Measurements from ENCODE around the gene MRAP.
"Not testable (repeated sequence)": the region's sequence is repeated elsewhere in the genome, so short reads cannot be mapped to it uniquely, and the experiment has no call there.

MRAP gene

GRCh38 chr21:32308696-32309095 is 10.0 kb downstream of the MRAP start:
- no peak for DNase-seq
- Mint-ChIP-seq H3K27me3 (no peaks in the 10 kb centered on the region), H3K27ac (no peak overlapping the region), H3K4me1 (ENCODE audit: low read depth) (peaks cover 18% of the 10 kb centered on the region), H3K9me3 (no peaks in the 10 kb centered on the region), H3K36me3 (ENCODE audit: low read depth) (peaks cover 89% of the 10 kb centered on the region), H3K4me3 (no peak overlapping the region)

GRCh38 chr21:32309906-32310460 is 11.3 kb downstream of the MRAP start:
- Mint-ChIP-seq H3K36me3 (ENCODE audit: low read depth) (peaks cover 92% of the 10 kb centered on the region), H3K9me3 (no peaks in the 10 kb centered on the region)

GRCh38 chr21:32310976-32311375 is 12.3 kb downstream of the MRAP start:
- not testable (repeated sequence) for H3K4me3 Mint-ChIP-seq, H3K9me3 Mint-ChIP-seq, H3K27me3 Mint-ChIP-seq, DNase-seq
- peaks cover 89% of the 10 kb centered on the region for H3K36me3 Mint-ChIP-seq (ENCODE audit: low read depth)
- peak overlapping the region; percentile 51 for H3K27ac Mint-ChIP-seq
- peaks cover 18% of the 10 kb centered on the region for H3K4me1 Mint-ChIP-seq (ENCODE audit: low read depth)

More at GRCh38 chr21:32309906-32310460, 11.3 kb downstream of the MRAP start:
- Mint-ChIP-seq H3K27ac (no peak overlapping the region), H3K27me3 (no peaks in the 10 kb centered on the region), H3K4me1 (ENCODE audit: low read depth) (peaks cover 18% of the 10 kb centered on the region), H3K4me3 (no peak overlapping the region)
- DNase-seq: no peak

GRCh38 chr21:32311621-32312020 is 13.0 kb downstream of the MRAP start:
- peaks cover 89% of the 10 kb centered on the region for H3K36me3 Mint-ChIP-seq (ENCODE audit: low read depth)
- DNase-seq: no peak
- no peaks in the 10 kb centered on the region for H3K27me3 Mint-ChIP-seq
- H3K4me3 Mint-ChIP-seq: no peak overlapping the region
- H3K9me3 Mint-ChIP-seq: no peaks in the 10 kb centered on the region
- peak overlapping the region; percentile 44 for H3K27ac Mint-ChIP-seq
- H3K4me1 Mint-ChIP-seq (ENCODE audit: low read depth): peaks cover 18% of the 10 kb centered on the region

GRCh38 chr21:32312326-32312725 is 13.7 kb downstream of the MRAP start:
- no peak overlapping the region for H3K27ac Mint-ChIP-seq
- H3K27me3 Mint-ChIP-seq: no peaks in the 10 kb centered on the region
- no peaks in the 10 kb centered on the region for H3K9me3 Mint-ChIP-seq
- peaks cover 90% of the 10 kb centered on the region for H3K36me3 Mint-ChIP-seq (ENCODE audit: low read depth)
- H3K4me1 Mint-ChIP-seq (ENCODE audit: low read depth): peaks cover 18% of the 10 kb centered on the region
- H3K4me3 Mint-ChIP-seq: no peak overlapping the region
- no peak for DNase-seq

GRCh38 chr21:32312976-32313375 is 14.3 kb downstream of the MRAP start:
- Mint-ChIP-seq H3K4me3 (no peak overlapping the region), H3K36me3 (ENCODE audit: low read depth) (peaks cover 93% of the 10 kb centered on the region), H3K4me1 (ENCODE audit: low read depth) (peaks cover 18% of the 10 kb centered on the region), H3K9me3 (no peaks in the 10 kb centered on the region), H3K27ac (no peak overlapping the region), H3K27me3 (no peaks in the 10 kb centered on the region)
- DNase-seq: peak; percentile 7

- Mint-ChIP-seq H3K4me1 (ENCODE audit: low read depth) (peaks cover 18% of the 10 kb centered on the region), H3K27ac (no peak overlapping the region), H3K36me3 (ENCODE audit: low read depth) (peaks cover 96% of the 10 kb centered on the region), H3K9me3 (no peaks in the 10 kb centered on the region), H3K4me3 (no peak overlapping the region), H3K27me3 (no peaks in the 10 kb centered on the region)
- no peak for DNase-seq
Observed at GRCh38 chr21:32314806-32315205, 16.2 kb downstream of the MRAP start.

- H3K4me3 Mint-ChIP-seq: no peak overlapping the region
- peaks cover 18% of the 10 kb centered on the region for H3K4me1 Mint-ChIP-seq (ENCODE audit: low read depth)
- DNase-seq: peak; percentile 19
- no peak overlapping the region for H3K27ac Mint-ChIP-seq
- peaks cover 96% of the 10 kb centered on the region for H3K36me3 Mint-ChIP-seq (ENCODE audit: low read depth)
- H3K27me3 Mint-ChIP-seq: no peaks in the 10 kb centered on the region
- no peaks in the 10 kb centered on the region for H3K9me3 Mint-ChIP-seq
Observed at GRCh38 chr21:32315511-32316281, 17.0 kb downstream of the MRAP start.

- Mint-ChIP-seq H3K36me3 (ENCODE audit: low read depth) (peaks cover 96% of the 10 kb centered on the region), H3K4me3 (no peak overlapping the region), H3K9me3 (no peaks in the 10 kb centered on the region), H3K4me1 (ENCODE audit: low read depth) (peaks cover 10% of the 10 kb centered on the region), H3K27ac (no peak overlapping the region), H3K27me3 (no peaks in the 10 kb centered on the region)
- peak; percentile 25 for DNase-seq
Observed at GRCh38 chr21:32316361-32317215, 17.9 kb downstream of the MRAP start.

- Mint-ChIP-seq H3K4me3 (no peak overlapping the region), H3K27ac (peak overlapping the region; percentile 26), H3K9me3 (no peaks in the 10 kb centered on the region), H3K4me1 (ENCODE audit: low read depth) (no peaks in the 10 kb centered on the region), H3K36me3 (ENCODE audit: low read depth) (peaks cover 95% of the 10 kb centered on the region), H3K27me3 (no peaks in the 10 kb centered on the region)
- peak; percentile 26 for DNase-seq
Observed at GRCh38 chr21:32317726-32318125, 19.1 kb downstream of the MRAP start.

GRCh38 chr21:32319012-32319411 is 20.4 kb downstream of the MRAP start:
- peaks cover 96% of the 10 kb centered on the region for H3K36me3 Mint-ChIP-seq (ENCODE audit: low read depth)
- no peaks in the 10 kb centered on the region for H3K4me1 Mint-ChIP-seq (ENCODE audit: low read depth)
- no peak overlapping the region for H3K27ac Mint-ChIP-seq
- H3K27me3 Mint-ChIP-seq: no peaks in the 10 kb centered on the region
- peak; percentile 23 for DNase-seq
- H3K4me3 Mint-ChIP-seq: no peak overlapping the region
- H3K9me3 Mint-ChIP-seq: no peaks in the 10 kb centered on the region

- DNase-seq: peak; percentile 25
- Mint-ChIP-seq H3K9me3 (no peaks in the 10 kb centered on the region), H3K27me3 (no peaks in the 10 kb centered on the region), H3K36me3 (ENCODE audit: low read depth) (peaks cover 97% of the 10 kb centered on the region), H3K4me3 (no peak overlapping the region), H3K4me1 (ENCODE audit: low read depth) (no peaks in the 10 kb centered on the region), H3K27ac (peak overlapping the region; percentile 10)
Observed at GRCh38 chr21:32320059-32320458, 21.4 kb downstream of the MRAP start.

GRCh38 chr21:32320726-32321125 is 22.1 kb downstream of the MRAP start:
- Mint-ChIP-seq H3K27ac (no peak overlapping the region), H3K9me3 (no peaks in the 10 kb centered on the region), H3K4me1 (ENCODE audit: low read depth) (no peaks in the 10 kb centered on the region), H3K4me3 (no peak overlapping the region), H3K36me3 (ENCODE audit: low read depth) (peaks cover 99% of the 10 kb centered on the region), H3K27me3 (no peaks in the 10 kb centered on the region)
- DNase-seq: peak; percentile 23

GRCh38 chr21:32321480-32321879 is 22.8 kb downstream of the MRAP start:
- peak; percentile 12 for DNase-seq
- H3K27me3 Mint-ChIP-seq: no peaks in the 10 kb centered on the region
- no peaks in the 10 kb centered on the region for H3K9me3 Mint-ChIP-seq
- H3K4me1 Mint-ChIP-seq (ENCODE audit: low read depth): peaks cover 1% of the 10 kb centered on the region
- peaks cover 99% of the 10 kb centered on the region for H3K36me3 Mint-ChIP-seq (ENCODE audit: low read depth)
- no peak overlapping the region for H3K27ac Mint-ChIP-seq
- no peak overlapping the region for H3K4me3 Mint-ChIP-seq

GRCh38 chr21:32322103-32322502 is 23.4 kb downstream of the MRAP start:
- peak; percentile 20 for DNase-seq
- no peaks in the 10 kb centered on the region for H3K9me3 Mint-ChIP-seq
- peaks cover 99% of the 10 kb centered on the region for H3K36me3 Mint-ChIP-seq (ENCODE audit: low read depth)
- H3K27ac Mint-ChIP-seq: no peak overlapping the region
- peaks cover 5% of the 10 kb centered on the region for H3K4me1 Mint-ChIP-seq (ENCODE audit: low read depth)
- H3K4me3 Mint-ChIP-seq: no peak overlapping the region
- no peaks in the 10 kb centered on the region for H3K27me3 Mint-ChIP-seq
